GM18907 (cell line): ENCODE measurements around the gene PILRB.
A peak's percentile ranks its signal among the peaks of the same experiment; 100 is the strongest.
"Not testable (repeated sequence)": the region's sequence is repeated elsewhere in the genome, so short reads cannot be mapped to it uniquely, and the experiment has no call there.

Experiments
- ATAC-seq: cut with Tn5 transposase; IDR thresholded peaks from one replicate; pipeline ENCODE4 v1.9.1; 2021; ENCODE audit warnings: mild to moderate bottlenecking, moderate library complexity; ENCODE audit not compliant: unreplicated experiment

The PILRB gene

GRCh38 chr7:100353685-100354330 is 4.1 kb upstream of the PILRB start:
- no peak for ATAC-seq

- ATAC-seq, result no peak
These were observed 1.4 kb upstream of the PILRB start for GRCh38 chr7:100356416-100357068.

- no peak for ATAC-seq
These were observed 771 bp upstream of the PILRB start for GRCh38 chr7:100357131-100357561.

- no peak for ATAC-seq
These were observed 918 bp downstream of the PILRB start for GRCh38 chr7:100358857-100359212.

GRCh38 chr7:100360135-100360854 is 2.4 kb downstream of the PILRB start:
- no peak for ATAC-seq

GRCh38 chr7:100363098-100363497 is 5.2 kb downstream of the PILRB start:
- ATAC-seq, result no peak

GRCh38 chr7:100363797-100364196 is 5.9 kb downstream of the PILRB start:
- not testable (repeated sequence) for ATAC-seq

- ATAC-seq, result no peak
These were observed 6.6 kb downstream of the PILRB start for GRCh38 chr7:100364480-100364879.

- peak; percentile 7 for ATAC-seq
These were observed 8.1 kb downstream of the PILRB start for GRCh38 chr7:100365998-100366367.

- ATAC-seq, result no peak
These were observed 8.7 kb downstream of the PILRB start for GRCh38 chr7:100366411-100367250.

- ATAC-seq, result no peak
These were observed 9.3 kb downstream of the PILRB start for GRCh38 chr7:100367251-100367620.

GRCh38 chr7:100367676-100368613 is 10.0 kb downstream of the PILRB start:
- no peak for ATAC-seq

- peak; percentile 64 for ATAC-seq
These were observed 11.2 kb downstream of the PILRB start for GRCh38 chr7:100369105-100369504.

- ATAC-seq, result no peak
These were observed 12.4 kb downstream of the PILRB start for GRCh38 chr7:100370303-100370702.

GRCh38 chr7:100370746-100371145 is 12.8 kb downstream of the PILRB start:
- no peak for ATAC-seq

- no peak for ATAC-seq
These were observed 13.7 kb downstream of the PILRB start for GRCh38 chr7:100371561-100372171.

GRCh38 chr7:100372256-100372655 is 14.3 kb downstream of the PILRB start:
- no peak for ATAC-seq

- no peak for ATAC-seq
These were observed 14.8 kb downstream of the PILRB start for GRCh38 chr7:100372694-100373093.

- ATAC-seq, result no peak
These were observed 15.4 kb downstream of the PILRB start, which contains the start of gene PILRA for GRCh38 chr7:100373261-100373831. PILRA (plus strand) TSS chr7:100373487; CDS start chr7:100373657, 170 bp downstream.
